Stimulated activated CD4-positive, alpha-beta T cell treated with anti-CD3 and anti-CD28 coated beads, Interleukin-15, amount 100 ng/mL, for 24 hours (primary cell): ENCODE data around the gene GABBR2.

ENCODE experiments used
- DNase-seq: peaks from one replicate; pipeline ENCODE4 v3.0.0-alpha.2; 2020

Gene GABBR2

DNA sequence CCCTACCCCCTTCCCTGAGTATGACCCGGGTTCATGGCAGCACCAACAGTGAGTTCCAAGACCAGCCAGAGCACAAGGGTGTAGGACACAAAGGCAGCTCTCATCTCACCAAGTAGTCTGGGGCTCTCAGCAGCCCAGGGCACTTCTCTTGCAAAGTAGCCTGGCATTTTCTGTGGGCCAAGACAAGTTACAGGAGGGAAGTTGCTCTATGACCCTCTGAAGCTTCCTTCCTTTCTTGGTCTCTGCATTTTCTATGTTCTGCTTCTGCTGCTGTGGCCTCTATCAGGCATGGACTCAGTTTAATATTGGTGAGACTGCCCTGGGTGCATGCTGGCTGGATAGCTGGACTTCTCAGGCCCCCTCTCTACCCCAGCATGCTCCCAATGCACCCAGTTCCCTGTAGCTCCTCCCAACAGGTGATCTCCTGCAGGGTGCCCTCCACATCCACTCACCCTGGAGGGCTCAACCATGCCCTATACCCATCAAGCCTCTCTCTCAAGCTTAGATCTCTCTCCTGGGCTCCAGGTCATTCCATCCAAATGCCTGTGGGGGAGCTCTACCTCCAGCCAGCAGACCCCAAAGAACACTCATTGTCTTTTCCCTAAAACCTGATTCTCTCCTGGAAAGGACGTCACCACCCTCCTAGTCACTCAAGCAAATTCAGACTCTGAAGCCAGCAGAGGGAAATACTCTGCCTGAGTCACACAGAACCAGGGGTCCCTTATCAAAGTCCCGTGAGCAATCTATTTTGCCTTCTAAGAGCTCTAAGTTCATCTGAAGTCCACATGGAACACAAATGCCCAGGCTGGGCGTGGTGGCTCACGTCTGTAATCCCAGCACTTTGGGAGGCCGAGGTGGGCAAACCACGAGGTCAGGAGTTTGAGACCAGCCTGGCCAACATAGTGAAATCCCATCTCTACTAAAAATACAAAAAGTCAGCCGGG, 467.1 kb downstream of the GABBR2 start:
- no peak for DNase-seq

DNA sequence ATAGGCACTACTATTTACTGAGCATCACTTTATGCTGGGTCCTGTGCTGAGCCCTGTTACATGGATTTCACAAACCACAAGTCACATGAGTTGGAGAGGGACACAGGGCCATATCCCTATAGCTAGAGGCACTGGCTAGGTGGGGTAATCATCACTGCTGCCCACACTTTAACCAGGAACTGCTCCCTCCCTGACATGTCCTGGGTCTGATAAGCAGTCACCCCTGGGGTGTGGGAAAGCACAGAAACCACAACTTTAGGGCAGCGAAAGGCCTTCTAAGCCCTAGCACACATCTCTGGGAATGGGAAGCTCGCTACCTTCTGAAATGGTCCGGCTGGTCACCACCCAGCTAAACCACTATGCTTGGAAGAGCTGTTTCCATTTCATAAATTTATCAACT, 468.3 kb downstream of the GABBR2 start:
- DNase-seq: no peak
